H1 (cell line): ENCODE measurements around the gene ZNF566. TPM values are rescaled to one million over a fixed set of nuclear protein-coding genes. Genes with fewer than 3 reads are reported as not detected.

Source experiments
- EZH2 ChIP-seq: fragments of 200-600 bp; sonication (generic); IDR thresholded peaks from 2 replicates; pipeline ENCODE4 v1.7.1; 2012; ENCODE audit warnings: low read depth, mild to moderate bottlenecking, moderate library complexity, low read length, inconsistent platforms; ENCODE audit not compliant: severe bottlenecking
- GABPA ChIP-seq: IDR thresholded peaks from 2 replicates; pipeline ENCODE4 v1.6.1; 2011; ENCODE audit warnings: mild to moderate bottlenecking, low read length, moderate library complexity, borderline replicate concordance; ENCODE audit not compliant: insufficient read depth
- NANOG ChIP-seq: IDR thresholded peaks from 2 replicates; pipeline ENCODE4 v1.6.1; 2011; ENCODE audit warnings: low read length, low read depth, mild to moderate bottlenecking, inconsistent platforms; ENCODE audit not compliant: insufficient read depth, poor library complexity, severe bottlenecking
- RBBP5 ChIP-seq: IDR thresholded peaks from 2 replicates; pipeline ENCODE4 v1.7.1; 2012; ENCODE audit warnings: low read depth, mild to moderate bottlenecking, inconsistent platforms, low read length, moderate library complexity, borderline replicate concordance
- RNF2 ChIP-seq: fragments of 200-900, 300-1000 bp; sonication (generic); IDR thresholded peaks from 2 replicates; pipeline ENCODE4 v1.7.1; 2016; ENCODE audit warnings: borderline replicate concordance, low read depth, mild to moderate bottlenecking, antibody characterized with exemption, low read length; ENCODE audit not compliant: poor library complexity, severe bottlenecking; ENCODE audit errors: missing control alignments
- SRF ChIP-seq: IDR thresholded peaks from 2 replicates; pipeline ENCODE4 v1.6.1; 2011; ENCODE audit warnings: mild to moderate bottlenecking, low read depth, low read length, moderate library complexity
- YY1 ChIP-seq: IDR thresholded peaks from 2 replicates; pipeline ENCODE4 v1.6.1; 2011; ENCODE audit warnings: low read depth, mild to moderate bottlenecking, low read length
- ZNF274 ChIP-seq: IDR thresholded peaks from 2 replicates; pipeline ENCODE4 v1.7.0; 2012; ENCODE audit warnings: low read length, borderline replicate concordance; ENCODE audit errors: extremely low read depth
- polyA plus RNA-seq, 7 experiments: library from polyadenylated mRNA; depleted of rRNA in 3 of 7; stranded (reverse) in 5 of 7; unstranded in 2 of 7; fragments of >200 nt in 5 of 7; fragments of 200-250 nt in 2 of 7; gene quantifications; 1 replicate in 5 of 7; 2 replicates in 1 of 7; 4 replicates in 1 of 7; pipeline versions ENCODE4 v1.2.1 to v1.2.3, GENCODE V29; 2011 to 2013; ENCODE audit warnings: missing spikeins in 2 of 7, mixed read lengths in 2 of 7
- total RNA-seq: library from RNA; stranded (reverse); fragmentation: NEBNext Ultra II Directional; extraction: Animal tissue kit (Norgen Biotek cat#: 25700); gene quantifications from 2 replicates; pipeline ENCODE4 v1.2.1, GENCODE V29; 2021
- TF ChIP-seq, protein P1 (sequence below): fragments of 300-600 bp; sonication (generic); IDR thresholded peaks from 2 replicates; pipeline ENCODE4 v1.7.1; 2012; ENCODE audit warnings: low read length, moderate library complexity, mild to moderate bottlenecking, inconsistent platforms; ENCODE audit not compliant: insufficient replicate concordance

Gene ZNF566
- total and polyA plus RNA-seq, 2 of the 8 experiments (the other 6 are each of a cell fraction or from before 2014, with no cell fraction given): 6.9 to 16.6 TPM

DNA sequence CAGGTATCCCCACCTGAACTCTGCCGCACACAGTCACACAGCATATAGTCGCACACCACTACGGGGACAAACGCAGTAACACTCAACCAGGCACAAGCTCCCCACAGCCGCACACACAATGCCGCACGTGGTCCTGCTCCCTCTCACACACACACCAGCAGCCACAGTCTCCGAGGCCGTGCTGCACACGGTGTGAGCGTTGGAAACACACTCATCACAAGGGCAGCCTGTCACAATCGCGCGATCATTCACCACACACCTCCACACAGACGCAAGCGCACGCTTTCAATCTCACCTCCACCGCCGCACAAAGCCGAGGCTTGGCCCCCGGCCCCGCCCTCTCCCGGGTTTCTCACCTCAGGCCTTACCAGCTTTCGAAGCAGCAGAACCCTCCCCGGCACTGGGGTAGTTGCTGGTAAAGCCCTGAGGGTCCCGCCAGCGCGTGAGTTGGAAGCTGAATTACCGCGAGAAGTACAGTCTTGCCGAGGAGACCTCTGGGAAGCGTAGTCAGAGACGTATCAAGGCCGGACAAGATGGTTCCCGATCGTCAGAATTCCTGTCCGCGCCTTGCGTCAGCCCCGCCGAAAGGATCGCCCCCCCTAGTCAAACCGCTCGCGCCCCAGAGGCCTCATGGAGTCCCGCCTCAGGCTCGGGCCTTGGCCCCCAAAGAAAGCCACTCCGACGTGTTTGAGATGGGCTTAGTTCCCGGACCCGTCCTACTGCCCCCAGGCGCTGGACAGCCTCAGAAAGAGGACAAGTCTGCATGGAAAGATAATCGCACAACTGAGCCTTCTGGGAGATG, at the start of gene ZNF566 (continued):
- TF ChIP-seq GABPA (no peak), YY1 (peak; percentile 90), NANOG (no peak), SRF (no peak), EZH2 (no peak), ZNF274 (no peak), RBBP5 (peak; percentile 88), RNF2 (no peak)
- TF ChIP-seq, protein P1, sequence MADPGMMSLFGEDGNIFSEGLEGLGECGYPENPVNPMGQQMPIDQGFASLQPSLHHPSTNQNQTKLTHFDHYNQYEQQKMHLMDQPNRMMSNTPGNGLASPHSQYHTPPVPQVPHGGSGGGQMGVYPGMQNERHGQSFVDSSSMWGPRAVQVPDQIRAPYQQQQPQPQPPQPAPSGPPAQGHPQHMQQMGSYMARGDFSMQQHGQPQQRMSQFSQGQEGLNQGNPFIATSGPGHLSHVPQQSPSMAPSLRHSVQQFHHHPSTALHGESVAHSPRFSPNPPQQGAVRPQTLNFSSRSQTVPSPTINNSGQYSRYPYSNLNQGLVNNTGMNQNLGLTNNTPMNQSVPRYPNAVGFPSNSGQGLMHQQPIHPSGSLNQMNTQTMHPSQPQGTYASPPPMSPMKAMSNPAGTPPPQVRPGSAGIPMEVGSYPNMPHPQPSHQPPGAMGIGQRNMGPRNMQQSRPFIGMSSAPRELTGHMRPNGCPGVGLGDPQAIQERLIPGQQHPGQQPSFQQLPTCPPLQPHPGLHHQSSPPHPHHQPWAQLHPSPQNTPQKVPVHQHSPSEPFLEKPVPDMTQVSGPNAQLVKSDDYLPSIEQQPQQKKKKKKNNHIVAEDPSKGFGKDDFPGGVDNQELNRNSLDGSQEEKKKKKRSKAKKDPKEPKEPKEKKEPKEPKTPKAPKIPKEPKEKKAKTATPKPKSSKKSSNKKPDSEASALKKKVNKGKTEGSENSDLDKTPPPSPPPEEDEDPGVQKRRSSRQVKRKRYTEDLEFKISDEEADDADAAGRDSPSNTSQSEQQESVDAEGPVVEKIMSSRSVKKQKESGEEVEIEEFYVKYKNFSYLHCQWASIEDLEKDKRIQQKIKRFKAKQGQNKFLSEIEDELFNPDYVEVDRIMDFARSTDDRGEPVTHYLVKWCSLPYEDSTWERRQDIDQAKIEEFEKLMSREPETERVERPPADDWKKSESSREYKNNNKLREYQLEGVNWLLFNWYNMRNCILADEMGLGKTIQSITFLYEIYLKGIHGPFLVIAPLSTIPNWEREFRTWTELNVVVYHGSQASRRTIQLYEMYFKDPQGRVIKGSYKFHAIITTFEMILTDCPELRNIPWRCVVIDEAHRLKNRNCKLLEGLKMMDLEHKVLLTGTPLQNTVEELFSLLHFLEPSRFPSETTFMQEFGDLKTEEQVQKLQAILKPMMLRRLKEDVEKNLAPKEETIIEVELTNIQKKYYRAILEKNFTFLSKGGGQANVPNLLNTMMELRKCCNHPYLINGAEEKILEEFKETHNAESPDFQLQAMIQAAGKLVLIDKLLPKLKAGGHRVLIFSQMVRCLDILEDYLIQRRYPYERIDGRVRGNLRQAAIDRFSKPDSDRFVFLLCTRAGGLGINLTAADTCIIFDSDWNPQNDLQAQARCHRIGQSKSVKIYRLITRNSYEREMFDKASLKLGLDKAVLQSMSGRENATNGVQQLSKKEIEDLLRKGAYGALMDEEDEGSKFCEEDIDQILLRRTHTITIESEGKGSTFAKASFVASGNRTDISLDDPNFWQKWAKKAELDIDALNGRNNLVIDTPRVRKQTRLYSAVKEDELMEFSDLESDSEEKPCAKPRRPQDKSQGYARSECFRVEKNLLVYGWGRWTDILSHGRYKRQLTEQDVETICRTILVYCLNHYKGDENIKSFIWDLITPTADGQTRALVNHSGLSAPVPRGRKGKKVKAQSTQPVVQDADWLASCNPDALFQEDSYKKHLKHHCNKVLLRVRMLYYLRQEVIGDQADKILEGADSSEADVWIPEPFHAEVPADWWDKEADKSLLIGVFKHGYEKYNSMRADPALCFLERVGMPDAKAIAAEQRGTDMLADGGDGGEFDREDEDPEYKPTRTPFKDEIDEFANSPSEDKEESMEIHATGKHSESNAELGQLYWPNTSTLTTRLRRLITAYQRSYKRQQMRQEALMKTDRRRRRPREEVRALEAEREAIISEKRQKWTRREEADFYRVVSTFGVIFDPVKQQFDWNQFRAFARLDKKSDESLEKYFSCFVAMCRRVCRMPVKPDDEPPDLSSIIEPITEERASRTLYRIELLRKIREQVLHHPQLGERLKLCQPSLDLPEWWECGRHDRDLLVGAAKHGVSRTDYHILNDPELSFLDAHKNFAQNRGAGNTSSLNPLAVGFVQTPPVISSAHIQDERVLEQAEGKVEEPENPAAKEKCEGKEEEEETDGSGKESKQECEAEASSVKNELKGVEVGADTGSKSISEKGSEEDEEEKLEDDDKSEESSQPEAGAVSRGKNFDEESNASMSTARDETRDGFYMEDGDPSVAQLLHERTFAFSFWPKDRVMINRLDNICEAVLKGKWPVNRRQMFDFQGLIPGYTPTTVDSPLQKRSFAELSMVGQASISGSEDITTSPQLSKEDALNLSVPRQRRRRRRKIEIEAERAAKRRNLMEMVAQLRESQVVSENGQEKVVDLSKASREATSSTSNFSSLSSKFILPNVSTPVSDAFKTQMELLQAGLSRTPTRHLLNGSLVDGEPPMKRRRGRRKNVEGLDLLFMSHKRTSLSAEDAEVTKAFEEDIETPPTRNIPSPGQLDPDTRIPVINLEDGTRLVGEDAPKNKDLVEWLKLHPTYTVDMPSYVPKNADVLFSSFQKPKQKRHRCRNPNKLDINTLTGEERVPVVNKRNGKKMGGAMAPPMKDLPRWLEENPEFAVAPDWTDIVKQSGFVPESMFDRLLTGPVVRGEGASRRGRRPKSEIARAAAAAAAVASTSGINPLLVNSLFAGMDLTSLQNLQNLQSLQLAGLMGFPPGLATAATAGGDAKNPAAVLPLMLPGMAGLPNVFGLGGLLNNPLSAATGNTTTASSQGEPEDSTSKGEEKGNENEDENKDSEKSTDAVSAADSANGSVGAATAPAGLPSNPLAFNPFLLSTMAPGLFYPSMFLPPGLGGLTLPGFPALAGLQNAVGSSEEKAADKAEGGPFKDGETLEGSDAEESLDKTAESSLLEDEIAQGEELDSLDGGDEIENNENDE: no peak
